HG02840 (cell line): ENCODE results near the gene HOXB6.

Experiments used
- ATAC-seq: cut with Tn5 transposase; IDR thresholded peaks from one replicate; pipeline ENCODE4 v1.9.1; 2021; ENCODE audit warnings: mild to moderate bottlenecking, moderate library complexity, moderate number of reproducible peaks; ENCODE audit not compliant: unreplicated experiment, low FRiP score

The HOXB6 gene

GRCh38 chr17:48596735-48597527 is 7.9 kb downstream of the HOXB6 start:
- ATAC-seq = no peak

- no peak for ATAC-seq
These were observed 8.6 kb downstream of the HOXB6 start for GRCh38 chr17:48596000-48596734.

- no peak for ATAC-seq
These were observed 9.3 kb downstream of the HOXB6 start for GRCh38 chr17:48595278-48595999.

- ATAC-seq = no peak
These were observed 10.1 kb downstream of the HOXB6 start for GRCh38 chr17:48594538-48595277.

- ATAC-seq = no peak
These were observed 10.8 kb downstream of the HOXB6 start for GRCh38 chr17:48593840-48594537.

GRCh38 chr17:48593126-48593829 is 11.5 kb downstream of the HOXB6 start, which contains the start of gene HOXB5:
Gene HOXB5 (minus strand): TSS chr17:48593779. CDS start chr17:48593682, 97 bp downstream.
- ATAC-seq = no peak

- ATAC-seq = no peak
These were observed 12.2 kb downstream of the HOXB6 start for GRCh38 chr17:48592577-48592976.

GRCh38 chr17:48592057-48592514 is 12.7 kb downstream of the HOXB6 start:
- no peak for ATAC-seq

- no peak for ATAC-seq
These were observed 13.3 kb downstream of the HOXB6 start for GRCh38 chr17:48591255-48592056.

GRCh38 chr17:48590607-48591161 is 14.1 kb downstream of the HOXB6 start:
- ATAC-seq = no peak

GRCh38 chr17:48589831-48590606 is 14.8 kb downstream of the HOXB6 start, which contains the start of gene HOXB3:
Gene HOXB3 (minus strand): TSS chr17:48590241. CDS start chr17:48552474, 37,767 bp downstream.
- no peak for ATAC-seq

GRCh38 chr17:48589060-48589830 is 15.5 kb downstream of the HOXB6 start:
- ATAC-seq = no peak

- no peak for ATAC-seq
These were observed 16.3 kb downstream of the HOXB6 start for GRCh38 chr17:48588528-48588927.

- ATAC-seq = no peak
These were observed 16.7 kb downstream of the HOXB6 start for GRCh38 chr17:48588074-48588415.

GRCh38 chr17:48587276-48588073 is 17.3 kb downstream of the HOXB6 start:
- ATAC-seq = no peak
